ENCODE data around the gene HERPUD2. TPM values are rescaled to one million over a fixed set of nuclear protein-coding genes. Genes with fewer than 3 reads are reported as not detected.

Gene HERPUD2
- total and polyA plus RNA-seq, 2 donors (not counting 3 experiments of a cell fraction or from before 2014, with no cell fraction given): 33.9 to 42.0 TPM

DNA sequence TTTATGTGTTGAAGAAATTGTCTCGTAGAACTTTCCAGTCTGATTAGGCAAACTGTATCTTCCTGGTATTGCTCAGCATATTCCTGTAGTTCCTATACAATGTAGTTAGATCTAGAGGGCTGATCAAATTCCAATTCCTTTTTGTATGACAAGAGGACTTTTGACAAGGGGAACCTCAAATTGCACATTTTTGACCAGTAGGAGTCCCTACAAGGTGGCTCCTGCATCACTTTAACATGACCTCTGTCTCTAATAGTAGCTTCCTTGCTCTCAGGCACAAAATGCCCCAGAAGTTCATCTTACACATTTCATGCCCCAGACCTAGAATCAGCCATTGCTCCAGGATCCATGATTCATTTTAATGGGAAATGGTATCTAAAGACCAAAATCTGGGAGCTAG is 18.7 kb downstream of the HERPUD2 start:
- H2AFZ ChIP-seq (ENCODE audit: low read depth, low read length): no peak overlapping the region
- H4K20me1 ChIP-seq (replicated peaks; ENCODE audit: control insufficient read depth, extremely low read depth, insufficient read depth, low read length): no peaks in the 10 kb centered on the region
- no peak for DNase-seq (ENCODE audit: low read depth, low spot score)
- TF ChIP-seq, protein P1, sequence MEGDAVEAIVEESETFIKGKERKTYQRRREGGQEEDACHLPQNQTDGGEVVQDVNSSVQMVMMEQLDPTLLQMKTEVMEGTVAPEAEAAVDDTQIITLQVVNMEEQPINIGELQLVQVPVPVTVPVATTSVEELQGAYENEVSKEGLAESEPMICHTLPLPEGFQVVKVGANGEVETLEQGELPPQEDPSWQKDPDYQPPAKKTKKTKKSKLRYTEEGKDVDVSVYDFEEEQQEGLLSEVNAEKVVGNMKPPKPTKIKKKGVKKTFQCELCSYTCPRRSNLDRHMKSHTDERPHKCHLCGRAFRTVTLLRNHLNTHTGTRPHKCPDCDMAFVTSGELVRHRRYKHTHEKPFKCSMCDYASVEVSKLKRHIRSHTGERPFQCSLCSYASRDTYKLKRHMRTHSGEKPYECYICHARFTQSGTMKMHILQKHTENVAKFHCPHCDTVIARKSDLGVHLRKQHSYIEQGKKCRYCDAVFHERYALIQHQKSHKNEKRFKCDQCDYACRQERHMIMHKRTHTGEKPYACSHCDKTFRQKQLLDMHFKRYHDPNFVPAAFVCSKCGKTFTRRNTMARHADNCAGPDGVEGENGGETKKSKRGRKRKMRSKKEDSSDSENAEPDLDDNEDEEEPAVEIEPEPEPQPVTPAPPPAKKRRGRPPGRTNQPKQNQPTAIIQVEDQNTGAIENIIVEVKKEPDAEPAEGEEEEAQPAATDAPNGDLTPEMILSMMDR (IDR thresholded peaks at IDR 0.05; ENCODE audit: extremely low read depth in 1 of 2, insufficient read depth in 1 of 2, low read depth in 1 of 2, low read length in 2 of 2): no peak
- TF ChIP-seq GATA2 (IDR thresholded peaks at IDR 0.05; ENCODE audit: insufficient read depth, insufficient read length, low read depth, low read length): no peak
- TF ChIP-seq, protein P2, sequence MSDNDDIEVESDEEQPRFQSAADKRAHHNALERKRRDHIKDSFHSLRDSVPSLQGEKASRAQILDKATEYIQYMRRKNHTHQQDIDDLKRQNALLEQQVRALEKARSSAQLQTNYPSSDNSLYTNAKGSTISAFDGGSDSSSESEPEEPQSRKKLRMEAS (IDR thresholded peaks at IDR 0.05; ENCODE audit: insufficient read depth, insufficient read length): no peak
- no peak for TF ChIP-seq POLR2AphosphoS5 (IDR thresholded peaks at IDR 0.05; ENCODE audit: insufficient read depth, low read depth, low read length)
- no peak for TF ChIP-seq EZH2 (IDR thresholded peaks at IDR 0.05; ENCODE audit: borderline replicate concordance, low read depth, low read length, severe bottlenecking)
- TF ChIP-seq FOS (IDR thresholded peaks at IDR 0.05; ENCODE audit: borderline replicate concordance, insufficient read depth, low read length): no peak
- no peak for TF ChIP-seq MYC (IDR thresholded peaks at IDR 0.05; ENCODE audit: low read depth, low read length)
- TF ChIP-seq JUN (IDR thresholded peaks at IDR 0.05; ENCODE audit: borderline replicate concordance, insufficient read depth, insufficient read length, low read depth): no peak
- TF ChIP-seq POLR2A (IDR thresholded peaks at IDR 0.05; ENCODE audit: low read depth, low read length): no peak
- no peak overlapping the region for H3K4me3 ChIP-seq (replicated peaks in 1 of 3; ENCODE audit: insufficient read depth in 1 of 3, low read depth in 1 of 3, low read length in 3 of 3)
- H3K36me3 ChIP-seq (ENCODE audit: control insufficient read depth in 2 of 2, extremely low read depth in 1 of 2, insufficient read depth in 2 of 2, low read length in 2 of 2): no peaks in the 10 kb centered on the region
- intact Hi-C loops (cut with micrococcal nuclease): no loop called here
- BruUV-seq (replicated peaks): no TSS peak
- no peak overlapping the region for H3K4me2 ChIP-seq (ENCODE audit: insufficient read depth, low read length)
- no peak overlapping the region for H3K27ac ChIP-seq (ENCODE audit: insufficient read depth, low read depth, low read length)
- peaks cover 2% of the 10 kb centered on the region for H3K9me1 ChIP-seq (replicated peaks; ENCODE audit: control insufficient read depth, extremely low read depth, insufficient read depth, low read length)
- no peaks in the 10 kb centered on the region for H3K4me1 ChIP-seq (ENCODE audit: control insufficient read depth, extremely low read depth, insufficient read depth, low read length)
- CTCF ChIA-PET: interaction anchor here (1.4 kb wide), 1 partner anchor 241 kb away, joined by 3 read pairs; no protein-coding TSS in a partner anchor
- peaks cover 44% of the 10 kb centered on the region for H3K79me2 ChIP-seq (ENCODE audit: control insufficient read depth, insufficient read depth, low read length)
- H3K9me3 ChIP-seq (replicated peaks; ENCODE audit: control insufficient read depth, insufficient read depth, low read length): no peaks in the 10 kb centered on the region
- dilution Hi-C loops (cut with MboI; ENCODE audit: extremely low pct_ligation_motif_present, low sequenced_read_pairs): no loop called here
- H3K9ac ChIP-seq (replicated peaks; ENCODE audit: extremely low read depth, insufficient read depth, low read length): no peak overlapping the region
- POLR2A ChIA-PET: no interaction called here
- no peak for FAIRE-seq
- no peaks in the 10 kb centered on the region for H3K27me3 ChIP-seq (ENCODE audit: control insufficient read depth in 2 of 2, insufficient read depth in 2 of 2, low read length in 2 of 2)

Data from endothelial cell of umbilical vein (primary cell).